Osteoblast (primary cell): Measurements from ENCODE around the gene CAB39L. TPM values are rescaled to one million over a fixed set of nuclear protein-coding genes. Genes with fewer than 3 reads are reported as not detected.

ENCODE experiments used
- DNase-seq: peaks from one replicate; pipeline ENCODE4 v3.0.0; 2011; ENCODE audit warnings: low spot score, mixed read lengths; ENCODE audit not compliant: insufficient read length; ENCODE audit errors: missing footprints
- H2AFZ ChIP-seq: 2 replicates; pipeline ENCODE4 v1.6.0; 2011; ENCODE audit warnings: mild to moderate bottlenecking, low read length
- H3K27ac ChIP-seq: 2 replicates; pipeline ENCODE4 v1.5.1; 2011; ENCODE audit warnings: mild to moderate bottlenecking, low read depth, low read length, moderate library complexity
- H3K27me3 ChIP-seq: 2 replicates; pipeline ENCODE4 v1.6.0; 2012; ENCODE audit warnings: mild to moderate bottlenecking, control low read depth, inconsistent platforms, low read length, moderate library complexity; ENCODE audit not compliant: insufficient read depth
- H3K36me3 ChIP-seq: 2 replicates; pipeline ENCODE4 v1.5.1; 2011; ENCODE audit warnings: mild to moderate bottlenecking, low read length, control low read depth, moderate library complexity; ENCODE audit not compliant: insufficient read depth
- H3K4me1 ChIP-seq: 2 replicates; pipeline ENCODE4 v1.5.1; 2011; ENCODE audit warnings: mild to moderate bottlenecking, low read length, control low read depth, moderate library complexity; ENCODE audit not compliant: insufficient read depth
- H3K4me2 ChIP-seq: 2 replicates; pipeline ENCODE4 v1.6.0; 2011; ENCODE audit warnings: mild to moderate bottlenecking, low read length; ENCODE audit not compliant: insufficient read depth
- H3K4me3 ChIP-seq: fragments of 200-600 bp; sonication (generic); 3 replicates; pipeline ENCODE4 v1.5.1; 2012; ENCODE audit warnings: mild to moderate bottlenecking, low read length, inconsistent platforms; ENCODE audit not compliant: insufficient read depth
- H3K79me2 ChIP-seq: 2 replicates; pipeline ENCODE4 v1.6.0; 2012; ENCODE audit warnings: mild to moderate bottlenecking, low read length, control low read depth, inconsistent platforms; ENCODE audit not compliant: insufficient read depth
- H3K9me3 ChIP-seq: 2 replicates; pipeline ENCODE4 v1.5.1; 2011; ENCODE audit warnings: low read depth, low read length, control low read depth
- H4K20me1 ChIP-seq: 2 replicates; pipeline ENCODE4 v1.6.0; 2012; ENCODE audit warnings: mild to moderate bottlenecking, low read length, control low read depth; ENCODE audit not compliant: insufficient read depth
- total RNA-seq: library from RNA; depleted of rRNA; stranded (reverse); fragments of >200 nt; gene quantifications from 2 replicates; pipeline ENCODE4 v1.2.3, GENCODE V29; 2012
- TF ChIP-seq, protein P1 (sequence below): IDR thresholded peaks from 2 replicates; pipeline ENCODE4 v1.5.1; 2011; ENCODE audit warnings: mild to moderate bottlenecking, low read depth, low read length, moderate library complexity; ENCODE audit errors: extremely low read depth

The CAB39L gene
- total RNA-seq, 1 donor, result 12.3 TPM

DNA sequence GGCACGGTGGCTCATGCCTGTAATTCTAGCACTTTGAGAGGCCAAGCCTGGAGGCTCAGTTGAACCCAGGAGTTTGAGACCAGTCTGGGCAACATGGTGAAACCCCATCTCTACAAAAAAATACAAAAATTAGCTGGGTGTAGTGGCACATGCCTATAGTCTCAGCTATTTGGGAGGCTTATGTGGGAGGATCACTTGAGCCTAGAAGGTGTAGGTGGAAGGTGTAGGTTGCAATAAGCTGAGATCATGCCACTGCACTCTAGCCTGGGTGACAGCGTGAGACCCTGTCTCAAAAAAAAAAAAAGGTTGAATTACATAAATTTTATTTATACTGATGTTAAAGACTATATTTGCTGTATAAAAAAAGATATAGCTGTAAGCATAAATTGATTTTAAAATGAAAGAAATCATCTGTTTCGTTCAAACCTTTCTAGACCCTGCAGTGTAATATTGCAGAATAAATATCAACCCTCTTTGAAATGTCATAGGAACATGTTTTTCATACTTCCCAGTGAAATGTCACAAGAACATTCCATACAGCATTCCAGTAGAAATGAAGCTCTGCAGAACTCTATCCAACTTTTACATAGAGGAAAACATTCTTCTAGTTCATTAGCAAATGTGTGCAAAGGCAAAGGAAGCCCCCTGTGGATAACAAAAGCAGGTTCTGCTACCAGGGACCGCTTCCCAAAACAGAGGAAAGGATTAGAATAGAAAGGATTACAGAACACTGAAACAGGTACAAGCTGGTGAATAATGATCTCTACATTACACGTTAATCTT, 76.0 kb downstream of the CAB39L start:
- Histone ChIP-seq H3K36me3 (no peaks in the 10 kb centered on the region), H4K20me1 (no peaks in the 10 kb centered on the region), H2AFZ (no peak overlapping the region), H3K4me3 (no peak overlapping the region), H3K27me3 (no peaks in the 10 kb centered on the region), H3K27ac (no peak overlapping the region), H3K4me1 (peaks cover 19% of the 10 kb centered on the region), H3K4me2 (peak overlapping the region; percentile 46), H3K9me3 (no peaks in the 10 kb centered on the region), H3K79me2 (no peaks in the 10 kb centered on the region)
- peak; percentile 48 for DNase-seq
- TF ChIP-seq, protein P1, sequence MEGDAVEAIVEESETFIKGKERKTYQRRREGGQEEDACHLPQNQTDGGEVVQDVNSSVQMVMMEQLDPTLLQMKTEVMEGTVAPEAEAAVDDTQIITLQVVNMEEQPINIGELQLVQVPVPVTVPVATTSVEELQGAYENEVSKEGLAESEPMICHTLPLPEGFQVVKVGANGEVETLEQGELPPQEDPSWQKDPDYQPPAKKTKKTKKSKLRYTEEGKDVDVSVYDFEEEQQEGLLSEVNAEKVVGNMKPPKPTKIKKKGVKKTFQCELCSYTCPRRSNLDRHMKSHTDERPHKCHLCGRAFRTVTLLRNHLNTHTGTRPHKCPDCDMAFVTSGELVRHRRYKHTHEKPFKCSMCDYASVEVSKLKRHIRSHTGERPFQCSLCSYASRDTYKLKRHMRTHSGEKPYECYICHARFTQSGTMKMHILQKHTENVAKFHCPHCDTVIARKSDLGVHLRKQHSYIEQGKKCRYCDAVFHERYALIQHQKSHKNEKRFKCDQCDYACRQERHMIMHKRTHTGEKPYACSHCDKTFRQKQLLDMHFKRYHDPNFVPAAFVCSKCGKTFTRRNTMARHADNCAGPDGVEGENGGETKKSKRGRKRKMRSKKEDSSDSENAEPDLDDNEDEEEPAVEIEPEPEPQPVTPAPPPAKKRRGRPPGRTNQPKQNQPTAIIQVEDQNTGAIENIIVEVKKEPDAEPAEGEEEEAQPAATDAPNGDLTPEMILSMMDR, result no peak

DNA sequence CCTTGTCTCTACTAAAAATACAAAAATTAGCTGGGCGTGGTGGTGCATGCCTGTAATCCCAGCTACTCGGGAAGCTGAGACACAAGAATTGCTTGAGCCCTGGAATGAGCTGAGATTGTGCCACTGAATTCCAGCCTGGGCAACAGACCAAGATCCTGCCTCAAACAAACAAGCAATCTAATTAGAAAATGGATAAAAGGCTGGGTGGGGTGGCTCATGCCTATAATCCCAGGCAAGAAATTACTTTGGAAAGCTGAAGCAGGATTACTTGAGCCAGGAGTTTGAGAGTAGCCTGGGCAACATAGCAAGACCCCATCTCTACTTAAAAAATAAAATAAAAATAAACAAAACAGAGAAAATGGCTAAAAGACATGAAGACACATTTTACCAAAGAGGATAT, 77.0 kb downstream of the CAB39L start:
- H3K4me2 ChIP-seq, result no peak overlapping the region
- DNase-seq, result no peak

DNA sequence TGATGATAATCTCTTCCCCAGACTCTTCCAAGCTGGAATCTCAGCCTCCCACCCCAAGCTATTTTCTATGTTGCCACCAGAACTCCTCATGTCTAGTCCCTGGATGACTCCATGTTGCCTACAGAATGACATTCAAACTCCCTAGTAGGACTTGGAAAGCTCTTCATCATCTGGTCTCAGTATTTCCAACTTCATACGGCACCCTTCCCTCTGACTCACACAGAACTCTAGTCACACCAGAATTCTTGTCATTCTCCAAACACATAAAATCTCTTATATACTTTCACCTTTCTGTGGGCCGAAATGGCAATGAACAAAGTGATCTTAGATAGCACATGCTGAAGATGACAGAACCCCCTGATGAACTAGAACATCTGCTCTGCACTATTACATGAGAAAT, 86.2 kb downstream of the CAB39L start:
- Histone ChIP-seq H3K9me3 (no peaks in the 10 kb centered on the region), H3K4me1 (peaks cover 19% of the 10 kb centered on the region), H4K20me1 (no peaks in the 10 kb centered on the region), H3K4me2 (no peak overlapping the region), H3K79me2 (no peaks in the 10 kb centered on the region), H3K36me3 (no peaks in the 10 kb centered on the region), H3K27me3 (no peaks in the 10 kb centered on the region), H3K4me3 (no peak overlapping the region), H3K27ac (peak overlapping the region; percentile 91), H2AFZ (no peak overlapping the region)
- no peak for DNase-seq
- TF ChIP-seq, protein P1, result no peak

More for the DNA sequence above, 77.0 kb downstream of the CAB39L start:
- peaks cover 12% of the 10 kb centered on the region for H3K4me1 ChIP-seq
- no peaks in the 10 kb centered on the region for H3K36me3 ChIP-seq
- H3K79me2 ChIP-seq, result no peaks in the 10 kb centered on the region
- H3K9me3 ChIP-seq, result no peaks in the 10 kb centered on the region
- TF ChIP-seq, protein P1, result no peak
- H4K20me1 ChIP-seq, result no peaks in the 10 kb centered on the region
- H3K27me3 ChIP-seq, result no peaks in the 10 kb centered on the region
- H3K4me3 ChIP-seq, result no peak overlapping the region
- no peak overlapping the region for H2AFZ ChIP-seq
- no peak overlapping the region for H3K27ac ChIP-seq

DNA sequence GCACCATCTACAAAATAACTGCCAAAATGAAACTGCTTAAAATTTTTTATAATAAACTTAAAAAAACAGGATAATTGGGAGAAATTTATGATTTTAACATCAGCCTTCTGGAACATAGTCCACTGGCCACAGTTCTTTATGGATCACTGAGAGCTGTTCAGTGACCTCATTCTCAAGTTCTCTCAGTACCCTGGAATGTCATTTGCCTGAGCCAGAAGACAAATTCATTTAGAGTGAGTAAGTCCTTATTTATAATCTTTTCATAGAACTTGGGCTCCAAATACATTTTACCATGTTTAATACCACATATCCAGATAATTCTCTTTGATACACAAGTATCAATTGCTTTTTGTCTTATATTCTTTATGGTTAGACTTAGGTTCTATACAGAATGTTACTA, 87.6 kb downstream of the CAB39L start:
- peak overlapping the region; percentile 45 for H3K4me2 ChIP-seq
- DNase-seq, result no peak
- H3K27ac ChIP-seq, result peak overlapping the region; percentile 91

More for the DNA sequence above, 87.6 kb downstream of the CAB39L start:
- no peak overlapping the region for H2AFZ ChIP-seq
- TF ChIP-seq, protein P1, result no peak
- no peaks in the 10 kb centered on the region for H4K20me1 ChIP-seq
- no peaks in the 10 kb centered on the region for H3K79me2 ChIP-seq
- no peaks in the 10 kb centered on the region for H3K9me3 ChIP-seq
- H3K4me3 ChIP-seq, result no peak overlapping the region
- H3K4me1 ChIP-seq, result peaks cover 19% of the 10 kb centered on the region
- H3K27me3 ChIP-seq, result no peaks in the 10 kb centered on the region
- H3K36me3 ChIP-seq, result no peaks in the 10 kb centered on the region
